Measurements from ENCODE around the gene TTLL11.

DNA sequence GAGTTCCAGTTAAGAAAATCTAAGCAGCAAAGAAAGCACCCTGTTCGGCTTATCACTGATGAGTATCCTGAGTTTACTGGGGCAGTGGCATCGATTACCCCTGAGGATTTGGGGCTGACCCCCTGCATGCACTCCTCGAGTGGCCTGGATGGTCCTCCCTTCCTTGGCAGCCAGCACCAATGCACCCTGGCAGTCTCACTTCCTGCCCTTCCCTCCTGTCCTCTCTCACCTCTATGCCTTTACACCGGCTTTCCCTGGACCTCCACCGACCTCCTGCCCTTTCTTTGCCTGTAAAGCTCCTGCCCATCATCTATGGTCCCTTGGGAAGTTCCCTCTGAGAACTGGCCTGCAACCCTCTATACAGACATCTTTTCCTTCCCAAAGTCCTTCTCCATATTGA lies 97.1 kb downstream of the TTLL11 start:
- TF ChIP-seq HNF4G (IDR thresholded peaks at IDR 0.05): no peak
- TF ChIP-seq, protein P1, sequence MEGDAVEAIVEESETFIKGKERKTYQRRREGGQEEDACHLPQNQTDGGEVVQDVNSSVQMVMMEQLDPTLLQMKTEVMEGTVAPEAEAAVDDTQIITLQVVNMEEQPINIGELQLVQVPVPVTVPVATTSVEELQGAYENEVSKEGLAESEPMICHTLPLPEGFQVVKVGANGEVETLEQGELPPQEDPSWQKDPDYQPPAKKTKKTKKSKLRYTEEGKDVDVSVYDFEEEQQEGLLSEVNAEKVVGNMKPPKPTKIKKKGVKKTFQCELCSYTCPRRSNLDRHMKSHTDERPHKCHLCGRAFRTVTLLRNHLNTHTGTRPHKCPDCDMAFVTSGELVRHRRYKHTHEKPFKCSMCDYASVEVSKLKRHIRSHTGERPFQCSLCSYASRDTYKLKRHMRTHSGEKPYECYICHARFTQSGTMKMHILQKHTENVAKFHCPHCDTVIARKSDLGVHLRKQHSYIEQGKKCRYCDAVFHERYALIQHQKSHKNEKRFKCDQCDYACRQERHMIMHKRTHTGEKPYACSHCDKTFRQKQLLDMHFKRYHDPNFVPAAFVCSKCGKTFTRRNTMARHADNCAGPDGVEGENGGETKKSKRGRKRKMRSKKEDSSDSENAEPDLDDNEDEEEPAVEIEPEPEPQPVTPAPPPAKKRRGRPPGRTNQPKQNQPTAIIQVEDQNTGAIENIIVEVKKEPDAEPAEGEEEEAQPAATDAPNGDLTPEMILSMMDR (IDR thresholded peaks at IDR 0.05; ENCODE audit: low read depth, low read length, missing input control): no peak
- TF ChIP-seq, protein P2, sequence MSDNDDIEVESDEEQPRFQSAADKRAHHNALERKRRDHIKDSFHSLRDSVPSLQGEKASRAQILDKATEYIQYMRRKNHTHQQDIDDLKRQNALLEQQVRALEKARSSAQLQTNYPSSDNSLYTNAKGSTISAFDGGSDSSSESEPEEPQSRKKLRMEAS (IDR thresholded peaks at IDR 0.05): no peak
- TF ChIP-seq RAD21 (IDR thresholded peaks at IDR 0.05): no peak
- TF ChIP-seq, protein P3, sequence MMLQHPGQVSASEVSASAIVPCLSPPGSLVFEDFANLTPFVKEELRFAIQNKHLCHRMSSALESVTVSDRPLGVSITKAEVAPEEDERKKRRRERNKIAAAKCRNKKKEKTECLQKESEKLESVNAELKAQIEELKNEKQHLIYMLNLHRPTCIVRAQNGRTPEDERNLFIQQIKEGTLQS (IDR thresholded peaks at IDR 0.05): no peak
- no peak for TF ChIP-seq JUND (IDR thresholded peaks at IDR 0.05)
- TF ChIP-seq RXRA (IDR thresholded peaks at IDR 0.05): no peak
- no peak for TF ChIP-seq YY1 (IDR thresholded peaks at IDR 0.05)
- TF ChIP-seq SP1 (IDR thresholded peaks at IDR 0.05): no peak
- TF ChIP-seq, protein P4, sequence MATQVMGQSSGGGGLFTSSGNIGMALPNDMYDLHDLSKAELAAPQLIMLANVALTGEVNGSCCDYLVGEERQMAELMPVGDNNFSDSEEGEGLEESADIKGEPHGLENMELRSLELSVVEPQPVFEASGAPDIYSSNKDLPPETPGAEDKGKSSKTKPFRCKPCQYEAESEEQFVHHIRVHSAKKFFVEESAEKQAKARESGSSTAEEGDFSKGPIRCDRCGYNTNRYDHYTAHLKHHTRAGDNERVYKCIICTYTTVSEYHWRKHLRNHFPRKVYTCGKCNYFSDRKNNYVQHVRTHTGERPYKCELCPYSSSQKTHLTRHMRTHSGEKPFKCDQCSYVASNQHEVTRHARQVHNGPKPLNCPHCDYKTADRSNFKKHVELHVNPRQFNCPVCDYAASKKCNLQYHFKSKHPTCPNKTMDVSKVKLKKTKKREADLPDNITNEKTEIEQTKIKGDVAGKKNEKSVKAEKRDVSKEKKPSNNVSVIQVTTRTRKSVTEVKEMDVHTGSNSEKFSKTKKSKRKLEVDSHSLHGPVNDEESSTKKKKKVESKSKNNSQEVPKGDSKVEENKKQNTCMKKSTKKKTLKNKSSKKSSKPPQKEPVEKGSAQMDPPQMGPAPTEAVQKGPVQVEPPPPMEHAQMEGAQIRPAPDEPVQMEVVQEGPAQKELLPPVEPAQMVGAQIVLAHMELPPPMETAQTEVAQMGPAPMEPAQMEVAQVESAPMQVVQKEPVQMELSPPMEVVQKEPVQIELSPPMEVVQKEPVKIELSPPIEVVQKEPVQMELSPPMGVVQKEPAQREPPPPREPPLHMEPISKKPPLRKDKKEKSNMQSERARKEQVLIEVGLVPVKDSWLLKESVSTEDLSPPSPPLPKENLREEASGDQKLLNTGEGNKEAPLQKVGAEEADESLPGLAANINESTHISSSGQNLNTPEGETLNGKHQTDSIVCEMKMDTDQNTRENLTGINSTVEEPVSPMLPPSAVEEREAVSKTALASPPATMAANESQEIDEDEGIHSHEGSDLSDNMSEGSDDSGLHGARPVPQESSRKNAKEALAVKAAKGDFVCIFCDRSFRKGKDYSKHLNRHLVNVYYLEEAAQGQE (IDR thresholded peaks at IDR 0.05): no peak
- TF ChIP-seq GABPA (IDR thresholded peaks at IDR 0.05 in 1 of 2, conservative IDR thresholded peaks at IDR 0.05 in 1 of 2): no peak
